GM23248 (cell line): ENCODE data around the gene PRPF38B.

Source experiments
- EZH2 ChIP-seq: fragments of 200-600 bp; sonication (generic); IDR thresholded peaks from 2 replicates; pipeline ENCODE4 v1.6.1; 2018; ENCODE audit warnings: antibody characterized with exemption, mild to moderate bottlenecking; ENCODE audit not compliant: insufficient read depth, poor library complexity, severe bottlenecking
- EZH2phosphoT487 ChIP-seq: fragments of 200-600 bp; sonication (generic); IDR thresholded peaks from 2 replicates; pipeline ENCODE4 v1.6.1; 2018; ENCODE audit warnings: antibody characterized with exemption, moderate library complexity, mild to moderate bottlenecking, low read depth; ENCODE audit not compliant: insufficient read depth

DNA sequence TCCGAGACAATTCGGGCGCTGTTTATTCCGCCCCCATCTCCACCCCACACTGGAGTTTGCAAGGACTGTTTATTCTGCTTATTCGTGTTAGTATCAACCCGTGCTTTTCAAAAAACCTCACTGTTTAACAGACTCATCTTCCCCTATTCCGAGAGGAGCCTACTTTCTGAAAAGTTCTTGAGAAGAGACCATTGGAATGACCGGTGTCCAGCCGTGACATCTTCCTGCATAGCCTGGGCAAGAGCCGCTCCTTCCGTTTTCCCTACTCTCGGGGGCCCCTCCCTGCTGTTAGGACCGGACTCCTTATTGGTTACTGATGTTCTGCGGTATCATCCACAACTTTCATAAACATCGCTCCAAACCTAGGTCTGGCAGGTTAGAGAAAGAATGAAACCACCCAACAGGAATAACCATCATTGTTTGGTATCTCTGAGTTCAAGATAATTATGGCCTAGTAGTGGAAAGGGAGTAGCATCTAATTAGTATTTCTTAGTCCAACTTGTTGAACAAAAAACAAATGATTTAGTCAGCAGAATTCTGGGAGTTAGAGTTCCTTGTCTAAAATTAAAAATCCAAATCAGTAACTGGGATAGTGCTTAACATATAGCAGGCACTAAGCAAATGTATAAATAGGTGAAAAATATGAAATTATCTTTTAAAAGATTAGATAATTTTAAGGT is 55.2 kb downstream of the PRPF38B start:
- TF ChIP-seq EZH2 (no peak), EZH2phosphoT487 (no peak)
